ENCODE data around the gene BCAT1. TPM values are rescaled to one million over a fixed set of nuclear protein-coding genes. Genes with fewer than 3 reads are reported as not detected.

Gene BCAT1
- polyA plus RNA-seq, 3 donors = 51.0 to 54.8 (median 53.9) TPM

DNA sequence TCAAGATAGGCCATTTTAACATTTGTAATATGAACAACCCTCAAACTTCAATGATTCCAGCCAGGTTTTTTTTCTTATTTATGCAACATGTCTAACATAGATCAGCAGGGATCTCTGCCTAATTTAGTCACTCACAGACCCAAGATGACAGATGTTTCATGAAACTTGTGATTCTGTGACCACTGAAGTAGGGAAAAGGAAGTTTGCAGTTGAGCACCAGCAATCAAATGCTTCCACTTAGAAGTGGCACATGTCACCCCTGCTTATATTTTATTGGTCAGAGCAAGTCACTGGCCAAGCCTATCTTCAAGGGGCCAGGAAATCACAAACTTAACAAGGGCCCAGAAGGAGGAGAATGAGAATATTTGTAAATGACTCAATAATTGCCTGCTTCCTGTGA is 150.6 kb downstream of the BCAT1 start:
- DNase-seq (ENCODE audit: extremely low read depth in 1 of 11, low read depth in 9 of 11, low spot score in 4 of 11) = no peak

DNA sequence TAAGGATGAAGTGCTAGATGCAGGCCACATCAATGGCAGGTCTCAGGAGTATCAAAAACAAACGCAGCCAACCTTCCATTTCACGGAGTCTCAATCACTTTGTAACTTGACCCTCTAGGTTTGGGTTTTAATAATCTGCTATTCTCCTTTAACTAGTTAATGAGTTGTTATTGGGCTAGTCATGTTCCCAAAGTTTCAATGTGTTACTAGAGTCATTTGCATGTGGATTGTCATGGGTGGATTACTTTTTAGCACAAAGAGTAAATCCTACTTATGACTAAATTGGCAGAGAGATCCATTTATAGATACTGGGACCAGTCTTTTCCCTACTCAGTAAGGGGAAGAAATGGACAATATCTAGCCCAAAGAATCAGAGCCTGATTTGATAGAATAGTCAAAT is 151.0 kb downstream of the BCAT1 start:
- no peak for DNase-seq (ENCODE audit: extremely low read depth in 1 of 11, low read depth in 9 of 11, low spot score in 4 of 11)

DNA sequence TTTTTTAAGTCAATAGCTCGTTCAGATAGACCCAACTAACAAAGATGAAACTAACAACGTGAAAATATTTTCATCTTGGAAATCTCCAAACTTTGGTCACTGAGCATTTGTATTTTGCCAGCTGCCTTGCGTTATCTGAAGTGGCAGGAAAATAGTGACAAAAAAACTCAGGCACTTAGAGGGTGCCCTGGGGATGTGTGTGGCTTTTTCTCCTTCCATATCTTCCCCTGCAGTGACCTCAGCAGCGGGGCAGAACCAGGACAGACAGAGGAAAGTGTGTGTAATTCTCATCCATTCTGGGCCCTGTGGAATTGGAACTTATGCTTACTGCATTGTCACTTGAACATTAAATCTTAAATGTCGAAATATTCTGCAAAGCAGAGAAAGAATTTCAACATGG is 152.0 kb downstream of the BCAT1 start:
- no peak for DNase-seq (ENCODE audit: extremely low read depth in 1 of 11, low read depth in 9 of 11, low spot score in 4 of 11)

DNA sequence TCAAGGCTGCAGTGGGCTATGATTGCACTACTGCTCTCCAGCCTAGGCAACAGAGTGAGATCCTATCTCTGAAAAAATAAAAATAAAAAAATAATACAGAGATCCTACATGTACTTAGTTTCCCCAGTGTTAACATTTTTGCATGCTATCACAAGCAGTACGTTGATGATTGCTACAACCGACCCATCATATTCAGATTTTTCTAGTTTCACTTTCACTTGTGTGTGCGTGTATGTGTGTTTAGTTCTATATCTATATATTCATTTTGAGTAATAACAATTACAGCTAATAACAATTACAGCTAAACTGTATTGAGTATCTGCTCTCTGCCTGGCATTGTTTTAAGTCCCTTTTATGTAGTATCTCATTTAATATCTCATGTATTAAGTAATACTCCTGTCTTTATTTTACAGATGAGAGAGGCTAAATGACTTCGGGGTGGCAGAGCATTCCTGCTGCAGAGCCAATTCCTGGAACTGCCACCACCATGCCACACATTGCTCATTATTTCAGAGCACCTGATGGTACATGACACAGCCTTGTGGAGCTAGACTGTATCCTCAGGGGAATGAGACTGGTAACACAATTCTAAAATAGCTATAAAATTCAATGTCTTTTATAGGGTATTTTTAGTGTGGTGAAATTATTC is 153.1 kb downstream of the BCAT1 start:
- DNase-seq (ENCODE audit: extremely low read depth in 1 of 11, low read depth in 9 of 11, low spot score in 4 of 11) = no peak

DNA sequence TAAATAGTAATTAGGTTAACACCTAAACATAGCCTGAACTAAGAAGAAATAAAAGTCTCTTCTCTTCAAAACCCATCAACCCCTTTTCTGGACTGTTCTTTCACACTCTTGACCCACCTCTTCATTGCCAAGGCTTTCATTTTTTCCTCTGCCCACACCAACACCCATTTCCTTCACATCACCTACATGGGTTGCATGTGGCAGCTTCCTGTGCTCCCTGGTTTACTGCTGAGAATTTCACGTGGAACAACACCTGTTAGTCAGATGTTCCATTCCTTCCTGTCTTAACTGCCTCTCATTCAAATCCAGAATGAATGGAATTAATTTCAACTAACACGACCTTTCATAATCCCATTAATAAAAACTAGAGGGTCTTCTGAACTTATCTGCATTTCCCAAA is 157.3 kb downstream of the BCAT1 start:
- no peak for DNase-seq (ENCODE audit: extremely low read depth in 1 of 11, low read depth in 9 of 11, low spot score in 4 of 11)

DNA sequence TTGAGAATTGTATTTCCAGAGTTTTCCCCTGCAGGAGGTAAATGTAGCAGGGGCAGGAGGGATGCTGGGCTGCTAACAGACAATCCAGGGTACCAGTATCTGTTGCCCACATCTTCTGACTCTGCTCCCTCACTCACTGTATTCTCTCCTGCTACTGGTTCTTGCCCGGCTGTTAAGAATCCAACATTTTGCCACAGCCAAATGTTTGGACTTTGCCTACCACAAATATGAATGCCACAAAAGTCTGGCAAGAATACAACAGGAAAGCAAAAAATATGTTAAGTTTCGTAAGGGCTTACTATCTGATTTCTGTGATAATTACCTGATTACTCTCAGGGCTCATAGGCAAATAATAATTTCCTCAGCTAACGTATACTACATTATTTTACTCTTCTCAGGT is 160.0 kb downstream of the BCAT1 start:
- no peak for DNase-seq (ENCODE audit: extremely low read depth in 1 of 11, low read depth in 9 of 11, low spot score in 4 of 11)

DNA sequence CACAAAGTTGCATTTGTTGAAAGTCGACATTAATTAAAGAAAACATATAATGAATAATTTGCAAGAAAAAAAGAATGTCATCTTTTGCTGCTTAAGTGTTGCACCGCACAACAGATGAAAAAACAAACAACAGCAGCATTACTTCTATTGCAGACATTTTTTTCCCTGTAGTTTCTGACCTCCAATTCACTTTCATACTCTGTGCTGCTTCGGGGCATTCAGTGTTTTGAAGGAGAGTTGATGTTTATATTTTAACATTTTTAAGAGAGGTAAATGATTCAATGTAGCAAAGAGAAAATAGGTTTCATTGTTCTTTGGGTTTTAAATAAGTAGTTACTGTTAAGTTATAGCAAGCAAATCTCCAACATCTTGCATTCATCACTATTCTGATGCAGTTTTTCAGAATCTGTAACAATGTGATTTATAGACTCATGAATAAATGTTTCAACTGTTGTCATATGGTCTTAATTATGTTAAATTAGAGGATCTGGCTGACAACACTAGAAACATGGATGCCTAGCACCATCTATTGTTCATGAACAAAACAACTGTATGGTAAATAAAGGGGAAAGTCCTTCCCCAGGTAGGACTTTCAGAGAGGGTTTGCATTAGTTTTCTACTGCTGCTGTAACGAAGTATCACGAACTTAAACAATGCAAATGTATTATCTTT is 168.1 kb downstream of the BCAT1 start:
- DNase-seq (ENCODE audit: extremely low read depth in 1 of 11, low read depth in 9 of 11, low spot score in 4 of 11) = peak in 1 of 11 donors; percentile 6

DNA sequence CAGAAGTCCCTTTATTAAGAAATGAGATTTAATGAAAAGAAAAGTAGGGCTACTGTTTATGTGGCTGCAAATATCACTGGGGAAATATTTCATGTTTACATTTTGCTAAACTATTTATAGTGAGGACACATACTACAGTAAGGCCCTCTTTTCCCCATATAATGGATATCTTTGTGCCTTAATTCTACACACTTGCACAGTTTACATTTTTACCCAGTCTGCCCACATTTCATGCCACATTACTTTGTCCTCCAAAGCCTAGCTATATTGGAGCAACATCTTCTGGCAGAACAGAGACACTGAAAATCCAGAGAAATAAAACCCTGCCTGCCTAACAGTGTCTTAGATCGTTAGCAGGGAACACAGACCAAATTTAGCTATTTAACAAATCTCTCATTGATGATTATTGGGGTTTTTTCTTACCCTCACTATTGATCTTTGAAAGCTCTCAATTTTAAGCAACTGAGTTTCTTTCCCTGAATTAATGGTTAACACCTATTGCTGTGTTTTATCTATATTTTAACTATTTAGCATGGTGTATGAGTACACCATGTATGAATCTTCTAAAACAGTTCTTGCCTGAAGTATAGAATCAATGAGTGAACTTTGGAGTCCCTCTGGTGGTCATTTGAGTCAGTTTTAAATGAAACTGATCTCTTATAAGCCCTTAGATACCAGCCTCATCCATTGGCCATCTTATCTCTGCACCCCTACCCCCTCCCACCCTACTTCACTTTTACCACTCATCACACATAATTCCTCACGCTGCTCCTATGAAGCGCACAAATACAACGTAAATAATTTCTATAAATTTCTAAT is 170.2 kb downstream of the BCAT1 start:
- peak in 3 of 11 donors; percentile 10 to 36 (median 35) for DNase-seq (ENCODE audit: extremely low read depth in 1 of 11, low read depth in 9 of 11, low spot score in 4 of 11)

DNA sequence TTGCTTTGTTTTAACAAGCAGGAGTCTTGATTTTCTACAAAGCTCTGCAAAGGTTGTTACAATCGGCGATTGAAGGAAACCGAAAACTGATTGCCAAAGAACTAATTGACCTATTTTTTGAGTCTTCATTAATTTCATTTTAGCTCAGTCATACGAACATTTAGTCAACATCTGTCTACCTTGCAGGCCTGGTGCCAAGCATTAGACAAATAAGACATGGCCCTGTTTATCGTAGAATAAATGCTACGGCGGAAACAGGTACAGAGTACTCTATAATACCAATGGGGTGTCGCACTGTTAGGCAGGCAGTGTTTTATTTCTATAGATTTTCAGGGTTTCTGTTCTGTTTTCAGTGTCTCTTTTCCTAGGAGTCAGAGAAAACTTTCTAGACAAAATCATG is 171.5 kb downstream of the BCAT1 start:
- DNase-seq (ENCODE audit: extremely low read depth in 1 of 11, low read depth in 9 of 11, low spot score in 4 of 11) = no peak

DNA sequence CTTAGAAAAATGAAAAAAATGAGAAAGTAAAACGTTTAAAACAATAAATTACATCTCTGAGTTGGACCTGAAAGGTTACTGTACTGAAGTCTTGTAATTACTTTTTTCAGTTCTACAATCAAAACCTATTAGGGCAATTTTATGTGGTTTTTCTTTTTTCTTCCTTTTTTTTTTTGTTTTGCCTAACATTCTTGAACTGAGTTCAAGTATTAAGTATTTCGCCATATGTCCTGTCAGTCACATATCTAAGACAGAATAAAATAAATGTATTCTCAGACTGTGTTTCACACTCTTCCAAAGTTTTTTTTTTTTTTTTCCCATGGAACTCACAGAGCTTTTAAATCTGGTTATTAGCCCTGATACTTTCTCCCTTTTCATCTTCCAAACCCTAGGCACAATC is 172.0 kb downstream of the BCAT1 start:
- no peak for DNase-seq (ENCODE audit: extremely low read depth in 1 of 11, low read depth in 9 of 11, low spot score in 4 of 11)

DNA sequence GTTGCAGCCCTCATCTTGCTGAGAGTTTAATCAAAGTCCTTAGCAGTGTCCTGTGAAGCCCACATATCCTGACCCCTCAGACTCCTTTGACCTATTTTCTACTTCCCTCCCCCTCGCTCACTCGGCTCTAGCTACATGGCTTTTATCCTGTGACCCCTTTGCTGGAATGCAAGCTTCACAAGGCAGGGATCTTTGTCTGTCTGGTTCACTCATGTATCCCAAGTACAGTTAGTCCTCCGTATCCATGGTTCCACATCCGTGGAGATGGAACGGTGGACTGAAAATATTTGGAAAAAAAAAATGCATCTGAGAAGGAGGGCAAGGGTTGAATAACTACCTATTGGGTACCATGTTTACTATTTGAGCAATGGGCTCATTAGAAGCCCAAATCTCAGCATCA is 173.8 kb downstream of the BCAT1 start:
- DNase-seq (ENCODE audit: extremely low read depth in 1 of 11, low read depth in 9 of 11, low spot score in 4 of 11) = no peak

DNA sequence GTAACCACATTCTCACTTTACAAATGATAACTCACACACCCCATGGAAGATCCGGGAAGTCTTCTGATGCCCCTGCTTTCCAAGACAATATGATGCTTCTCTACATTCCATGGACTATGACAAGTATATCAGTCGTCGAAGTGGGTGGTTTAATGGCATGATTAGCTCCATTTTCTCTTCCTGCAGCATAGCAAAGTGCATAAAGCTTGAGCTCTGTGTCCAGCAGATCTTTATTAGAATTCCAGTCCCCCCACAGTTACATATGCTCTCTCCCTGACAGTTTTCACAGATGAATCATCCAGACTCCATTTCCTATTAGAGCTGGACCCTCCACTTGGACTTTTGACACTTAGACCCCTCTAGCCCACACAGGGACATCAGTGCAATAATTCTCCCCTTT is 174.9 kb downstream of the BCAT1 start:
- DNase-seq (ENCODE audit: extremely low read depth in 1 of 11, low read depth in 9 of 11, low spot score in 4 of 11) = no peak

DNA sequence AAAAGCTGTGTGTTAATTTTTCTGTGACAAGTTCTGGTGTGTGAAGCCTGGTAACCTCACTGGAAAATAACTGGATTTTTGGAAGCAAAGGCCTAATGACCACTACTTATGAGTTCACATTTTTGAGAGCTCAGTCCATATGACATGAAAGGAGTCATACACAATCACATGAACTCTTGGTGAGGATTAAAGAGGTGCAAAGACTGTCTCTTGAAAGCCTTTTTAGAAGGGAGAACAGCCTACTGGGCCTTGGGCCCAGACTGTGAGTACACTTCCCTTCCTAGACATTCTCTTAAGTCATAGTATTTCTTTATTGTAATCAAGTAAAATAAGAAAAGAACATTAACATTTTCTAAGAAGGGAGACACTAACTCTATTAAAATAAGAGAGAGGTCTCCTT is 176.1 kb downstream of the BCAT1 start:
- no peak for DNase-seq (ENCODE audit: extremely low read depth in 1 of 11, low read depth in 9 of 11, low spot score in 4 of 11)

DNA sequence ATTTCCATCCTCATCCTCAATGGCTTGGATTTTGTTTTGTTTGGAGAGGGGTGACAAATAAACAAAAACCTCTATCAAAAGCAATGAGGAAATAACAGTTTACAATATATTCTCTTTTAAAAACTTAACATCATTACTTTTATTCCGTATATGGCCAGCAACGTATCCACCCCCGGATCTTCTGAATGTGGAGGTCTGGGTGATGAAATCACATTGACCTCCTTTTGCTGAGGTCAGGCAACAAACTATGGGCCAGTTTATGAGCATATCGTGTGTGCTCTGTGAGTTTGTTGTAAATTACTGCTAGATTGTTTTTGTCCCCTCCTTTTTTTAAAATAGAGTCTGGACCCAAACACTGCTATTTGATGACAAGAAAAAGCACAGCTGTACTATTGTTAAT is 178.1 kb downstream of the BCAT1 start:
- peak in 1 of 11 donors; percentile 11 for DNase-seq (ENCODE audit: extremely low read depth in 1 of 11, low read depth in 9 of 11, low spot score in 4 of 11)

DNA sequence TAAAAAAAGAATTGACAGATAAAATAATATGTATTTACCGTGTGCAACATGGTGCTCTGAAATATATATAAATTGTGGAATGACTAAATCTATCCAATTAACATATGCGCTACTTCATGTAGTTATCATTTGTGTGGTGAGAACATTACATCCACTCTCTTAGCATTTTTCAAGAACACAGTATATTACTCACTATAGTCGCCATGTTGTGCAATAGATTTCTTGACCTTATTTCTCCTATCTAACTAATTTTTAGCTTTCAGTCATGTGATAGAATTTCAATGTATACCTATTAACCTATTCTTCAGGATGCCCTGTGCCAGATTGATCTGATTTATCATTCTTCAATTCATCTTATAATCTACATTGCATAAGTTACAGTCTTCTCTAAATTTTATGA is 178.6 kb downstream of the BCAT1 start:
- no peak for DNase-seq (ENCODE audit: extremely low read depth in 1 of 11, low read depth in 9 of 11, low spot score in 4 of 11)

DNA sequence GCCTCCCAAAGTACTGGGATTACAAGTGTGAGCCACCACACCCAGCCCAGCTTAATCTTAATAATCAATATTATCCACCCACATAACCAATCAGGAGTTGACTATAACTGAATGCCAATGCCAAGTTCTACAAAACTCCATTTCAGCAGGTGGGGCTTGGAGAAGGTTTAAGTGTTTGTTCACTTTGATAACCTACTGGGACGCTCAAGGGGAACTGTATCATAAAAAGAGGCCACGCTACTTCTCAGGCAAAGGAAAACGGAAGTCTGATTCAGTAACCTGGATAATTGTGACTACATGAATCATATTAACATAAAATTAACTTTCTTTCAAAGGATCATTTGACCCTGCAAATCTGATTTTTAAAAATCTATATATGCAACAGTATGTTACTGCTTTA is 179.2 kb downstream of the BCAT1 start:
- DNase-seq (ENCODE audit: extremely low read depth in 1 of 11, low read depth in 9 of 11, low spot score in 4 of 11) = no peak

DNA sequence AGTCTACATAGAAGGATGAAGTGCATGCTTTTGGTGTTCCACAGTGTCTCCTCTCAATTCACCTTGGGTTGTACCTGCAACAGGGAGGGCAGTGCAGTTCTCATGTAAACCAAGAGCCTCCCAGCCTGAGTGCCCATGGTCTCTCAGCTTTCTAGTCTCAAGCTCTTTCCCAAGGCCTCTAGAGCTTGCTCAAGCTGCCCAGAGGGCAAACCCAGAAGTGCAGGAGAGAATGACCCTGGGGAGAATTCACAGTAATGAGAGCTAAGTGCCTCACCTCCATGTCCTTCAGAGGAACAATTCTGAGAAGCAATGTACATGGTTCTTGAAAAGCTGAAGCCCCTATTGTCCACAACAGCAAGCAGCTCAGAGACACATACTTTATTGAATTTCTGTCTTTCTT is 180.5 kb downstream of the BCAT1 start:
- no peak for DNase-seq (ENCODE audit: extremely low read depth in 1 of 11, low read depth in 9 of 11, low spot score in 4 of 11)

DNA sequence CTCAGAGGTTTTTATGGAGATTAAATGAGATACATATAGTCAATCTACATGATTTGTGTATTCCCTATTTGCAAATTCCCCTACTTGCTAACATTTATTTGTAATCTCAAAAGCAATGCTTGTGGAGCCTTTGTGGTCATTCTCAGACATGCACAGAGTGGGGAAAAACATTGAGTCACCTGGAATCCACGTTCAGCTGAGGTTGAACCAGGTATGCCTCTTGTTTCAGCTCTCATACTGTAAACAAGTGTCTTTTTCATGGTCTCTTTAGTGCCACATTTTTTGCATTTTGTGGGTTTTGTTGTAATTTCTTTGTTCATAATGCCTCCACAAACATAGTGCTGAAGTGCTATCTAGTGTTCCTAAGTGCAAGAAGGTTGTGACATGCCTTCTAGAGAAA is 181.9 kb downstream of the BCAT1 start:
- DNase-seq (ENCODE audit: extremely low read depth in 1 of 11, low read depth in 9 of 11, low spot score in 4 of 11) = no peak

DNA sequence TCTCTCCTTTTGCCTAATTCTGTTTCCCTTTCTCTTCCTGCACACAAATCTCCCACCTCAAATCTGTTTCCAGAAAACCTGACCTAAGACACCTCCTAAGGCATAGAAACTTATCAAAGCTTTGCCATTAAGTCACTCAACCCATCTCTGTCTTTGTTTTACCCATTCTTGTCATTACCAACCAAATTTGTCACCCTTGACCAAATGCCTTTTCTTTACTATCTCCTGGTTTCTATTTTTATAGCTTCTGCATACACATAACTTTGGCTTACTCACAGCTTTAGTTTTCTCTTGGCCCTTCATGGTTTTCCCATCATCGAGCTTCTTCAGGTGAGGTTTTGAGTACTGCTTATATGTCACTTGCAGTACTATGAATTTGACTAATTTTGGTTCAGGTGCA is 184.2 kb downstream of the BCAT1 start:
- no peak for DNase-seq (ENCODE audit: extremely low read depth in 1 of 11, low read depth in 9 of 11, low spot score in 4 of 11)

DNA sequence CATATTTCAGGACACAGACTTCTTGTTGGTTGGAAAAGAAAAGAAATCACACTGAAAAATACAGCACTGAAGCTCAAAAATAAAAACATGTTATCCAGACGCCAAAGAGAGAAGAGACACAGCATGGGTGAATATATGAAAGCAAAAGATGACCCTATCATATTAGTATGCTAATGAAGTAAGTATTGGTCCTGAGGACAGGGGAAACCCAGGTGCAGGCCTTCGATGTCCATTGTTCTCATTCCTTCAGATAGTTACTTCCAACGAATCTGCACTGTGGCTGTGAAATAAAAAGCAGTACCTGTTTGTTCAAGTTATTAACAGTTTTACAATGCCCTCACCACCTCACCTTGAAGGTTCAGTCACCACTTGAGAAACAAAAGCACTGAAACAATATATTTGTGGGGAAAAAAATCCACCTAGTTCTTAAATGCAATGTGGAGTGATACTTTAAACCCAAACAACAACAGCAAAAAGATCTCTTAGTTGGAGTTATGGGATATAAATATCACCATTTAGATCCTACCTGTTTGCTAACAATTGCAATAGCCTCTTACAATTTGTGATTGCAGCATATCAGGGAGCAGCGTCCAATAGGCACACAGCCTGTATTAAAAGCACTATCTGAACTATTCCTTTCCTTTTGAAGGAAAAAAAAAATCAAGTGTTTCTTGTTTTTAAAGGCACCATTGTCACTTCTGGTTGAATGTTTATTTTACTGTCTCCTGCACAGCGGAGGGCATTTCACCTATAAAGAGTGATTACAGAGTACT is 188.1 kb downstream of the BCAT1 start:
- no peak for DNase-seq (ENCODE audit: extremely low read depth in 1 of 11, low read depth in 9 of 11, low spot score in 4 of 11)
